H1 (cell line): ENCODE results near the gene PER2. TPM values are rescaled to one million over a fixed set of nuclear protein-coding genes. Genes with fewer than 3 reads are reported as not detected.

Experiments
- HDAC6 ChIP-seq: IDR thresholded peaks from one replicate; pipeline ENCODE4 v1.7.1; 2012; ENCODE audit warnings: low read depth, mild to moderate bottlenecking, inconsistent platforms, low read length, moderate library complexity
- KDM5A ChIP-seq: fragments of 200-600 bp; IDR thresholded peaks from 2 replicates; pipeline ENCODE4 v1.7.1; 2012; ENCODE audit warnings: mild to moderate bottlenecking, low read length, inconsistent platforms, mixed read lengths
- polyA plus RNA-seq, 7 experiments: library from polyadenylated mRNA; depleted of rRNA in 3 of 7; stranded (reverse) in 5 of 7; unstranded in 2 of 7; fragments of >200 nt in 5 of 7; fragments of 200-250 nt in 2 of 7; gene quantifications; 1 replicate in 5 of 7; 2 replicates in 1 of 7; 4 replicates in 1 of 7; pipeline versions ENCODE4 v1.2.1 to v1.2.3, GENCODE V29; 2011 to 2013; ENCODE audit warnings: missing spikeins in 2 of 7, mixed read lengths in 2 of 7
- total RNA-seq: library from RNA; stranded (reverse); fragmentation: NEBNext Ultra II Directional; extraction: Animal tissue kit (Norgen Biotek cat#: 25700); gene quantifications from 2 replicates; pipeline ENCODE4 v1.2.1, GENCODE V29; 2021
- TF ChIP-seq, protein P1 (sequence below): IDR thresholded peaks from 2 replicates; pipeline ENCODE4 v1.6.1; 2011; ENCODE audit warnings: low read length, improper control_type of control experiment
- TF ChIP-seq, protein P2 (sequence below): fragments of 300-600 bp; sonication (generic); IDR thresholded peaks from 2 replicates; pipeline ENCODE4 v1.7.1; 2012; ENCODE audit warnings: low read length, moderate library complexity, mild to moderate bottlenecking, inconsistent platforms; ENCODE audit not compliant: insufficient replicate concordance

The PER2 gene
- total and polyA plus RNA-seq, 2 of the 8 experiments (the other 6 are each of a cell fraction or from before 2014, with no cell fraction given), result 0.91 to 5.5 TPM

DNA sequence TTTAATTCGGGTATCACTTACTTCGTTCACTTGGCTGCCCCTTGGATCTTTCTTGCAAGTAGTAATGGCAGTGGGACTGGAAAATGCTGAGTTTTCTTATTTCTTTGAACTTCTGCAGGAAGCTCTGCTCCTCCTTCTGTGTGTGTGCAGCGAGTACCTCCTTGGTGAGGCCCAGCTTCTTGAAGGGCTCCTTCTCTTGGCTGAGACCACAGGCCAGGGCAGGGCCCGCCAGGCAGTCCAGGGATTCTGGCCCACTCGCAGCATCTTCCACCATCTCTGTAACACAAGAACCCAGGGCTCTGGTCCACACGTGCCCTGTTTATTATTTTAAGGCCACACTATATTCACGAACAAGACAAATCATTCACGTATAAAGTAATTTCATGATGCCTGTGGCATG is 32.8 kb downstream of the PER2 start (continued):
- TF ChIP-seq HDAC6, result no peak
- TF ChIP-seq KDM5A, result no peak
- TF ChIP-seq, protein P1, sequence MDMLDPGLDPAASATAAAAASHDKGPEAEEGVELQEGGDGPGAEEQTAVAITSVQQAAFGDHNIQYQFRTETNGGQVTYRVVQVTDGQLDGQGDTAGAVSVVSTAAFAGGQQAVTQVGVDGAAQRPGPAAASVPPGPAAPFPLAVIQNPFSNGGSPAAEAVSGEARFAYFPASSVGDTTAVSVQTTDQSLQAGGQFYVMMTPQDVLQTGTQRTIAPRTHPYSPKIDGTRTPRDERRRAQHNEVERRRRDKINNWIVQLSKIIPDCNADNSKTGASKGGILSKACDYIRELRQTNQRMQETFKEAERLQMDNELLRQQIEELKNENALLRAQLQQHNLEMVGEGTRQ, result no peak
- TF ChIP-seq, protein P2, sequence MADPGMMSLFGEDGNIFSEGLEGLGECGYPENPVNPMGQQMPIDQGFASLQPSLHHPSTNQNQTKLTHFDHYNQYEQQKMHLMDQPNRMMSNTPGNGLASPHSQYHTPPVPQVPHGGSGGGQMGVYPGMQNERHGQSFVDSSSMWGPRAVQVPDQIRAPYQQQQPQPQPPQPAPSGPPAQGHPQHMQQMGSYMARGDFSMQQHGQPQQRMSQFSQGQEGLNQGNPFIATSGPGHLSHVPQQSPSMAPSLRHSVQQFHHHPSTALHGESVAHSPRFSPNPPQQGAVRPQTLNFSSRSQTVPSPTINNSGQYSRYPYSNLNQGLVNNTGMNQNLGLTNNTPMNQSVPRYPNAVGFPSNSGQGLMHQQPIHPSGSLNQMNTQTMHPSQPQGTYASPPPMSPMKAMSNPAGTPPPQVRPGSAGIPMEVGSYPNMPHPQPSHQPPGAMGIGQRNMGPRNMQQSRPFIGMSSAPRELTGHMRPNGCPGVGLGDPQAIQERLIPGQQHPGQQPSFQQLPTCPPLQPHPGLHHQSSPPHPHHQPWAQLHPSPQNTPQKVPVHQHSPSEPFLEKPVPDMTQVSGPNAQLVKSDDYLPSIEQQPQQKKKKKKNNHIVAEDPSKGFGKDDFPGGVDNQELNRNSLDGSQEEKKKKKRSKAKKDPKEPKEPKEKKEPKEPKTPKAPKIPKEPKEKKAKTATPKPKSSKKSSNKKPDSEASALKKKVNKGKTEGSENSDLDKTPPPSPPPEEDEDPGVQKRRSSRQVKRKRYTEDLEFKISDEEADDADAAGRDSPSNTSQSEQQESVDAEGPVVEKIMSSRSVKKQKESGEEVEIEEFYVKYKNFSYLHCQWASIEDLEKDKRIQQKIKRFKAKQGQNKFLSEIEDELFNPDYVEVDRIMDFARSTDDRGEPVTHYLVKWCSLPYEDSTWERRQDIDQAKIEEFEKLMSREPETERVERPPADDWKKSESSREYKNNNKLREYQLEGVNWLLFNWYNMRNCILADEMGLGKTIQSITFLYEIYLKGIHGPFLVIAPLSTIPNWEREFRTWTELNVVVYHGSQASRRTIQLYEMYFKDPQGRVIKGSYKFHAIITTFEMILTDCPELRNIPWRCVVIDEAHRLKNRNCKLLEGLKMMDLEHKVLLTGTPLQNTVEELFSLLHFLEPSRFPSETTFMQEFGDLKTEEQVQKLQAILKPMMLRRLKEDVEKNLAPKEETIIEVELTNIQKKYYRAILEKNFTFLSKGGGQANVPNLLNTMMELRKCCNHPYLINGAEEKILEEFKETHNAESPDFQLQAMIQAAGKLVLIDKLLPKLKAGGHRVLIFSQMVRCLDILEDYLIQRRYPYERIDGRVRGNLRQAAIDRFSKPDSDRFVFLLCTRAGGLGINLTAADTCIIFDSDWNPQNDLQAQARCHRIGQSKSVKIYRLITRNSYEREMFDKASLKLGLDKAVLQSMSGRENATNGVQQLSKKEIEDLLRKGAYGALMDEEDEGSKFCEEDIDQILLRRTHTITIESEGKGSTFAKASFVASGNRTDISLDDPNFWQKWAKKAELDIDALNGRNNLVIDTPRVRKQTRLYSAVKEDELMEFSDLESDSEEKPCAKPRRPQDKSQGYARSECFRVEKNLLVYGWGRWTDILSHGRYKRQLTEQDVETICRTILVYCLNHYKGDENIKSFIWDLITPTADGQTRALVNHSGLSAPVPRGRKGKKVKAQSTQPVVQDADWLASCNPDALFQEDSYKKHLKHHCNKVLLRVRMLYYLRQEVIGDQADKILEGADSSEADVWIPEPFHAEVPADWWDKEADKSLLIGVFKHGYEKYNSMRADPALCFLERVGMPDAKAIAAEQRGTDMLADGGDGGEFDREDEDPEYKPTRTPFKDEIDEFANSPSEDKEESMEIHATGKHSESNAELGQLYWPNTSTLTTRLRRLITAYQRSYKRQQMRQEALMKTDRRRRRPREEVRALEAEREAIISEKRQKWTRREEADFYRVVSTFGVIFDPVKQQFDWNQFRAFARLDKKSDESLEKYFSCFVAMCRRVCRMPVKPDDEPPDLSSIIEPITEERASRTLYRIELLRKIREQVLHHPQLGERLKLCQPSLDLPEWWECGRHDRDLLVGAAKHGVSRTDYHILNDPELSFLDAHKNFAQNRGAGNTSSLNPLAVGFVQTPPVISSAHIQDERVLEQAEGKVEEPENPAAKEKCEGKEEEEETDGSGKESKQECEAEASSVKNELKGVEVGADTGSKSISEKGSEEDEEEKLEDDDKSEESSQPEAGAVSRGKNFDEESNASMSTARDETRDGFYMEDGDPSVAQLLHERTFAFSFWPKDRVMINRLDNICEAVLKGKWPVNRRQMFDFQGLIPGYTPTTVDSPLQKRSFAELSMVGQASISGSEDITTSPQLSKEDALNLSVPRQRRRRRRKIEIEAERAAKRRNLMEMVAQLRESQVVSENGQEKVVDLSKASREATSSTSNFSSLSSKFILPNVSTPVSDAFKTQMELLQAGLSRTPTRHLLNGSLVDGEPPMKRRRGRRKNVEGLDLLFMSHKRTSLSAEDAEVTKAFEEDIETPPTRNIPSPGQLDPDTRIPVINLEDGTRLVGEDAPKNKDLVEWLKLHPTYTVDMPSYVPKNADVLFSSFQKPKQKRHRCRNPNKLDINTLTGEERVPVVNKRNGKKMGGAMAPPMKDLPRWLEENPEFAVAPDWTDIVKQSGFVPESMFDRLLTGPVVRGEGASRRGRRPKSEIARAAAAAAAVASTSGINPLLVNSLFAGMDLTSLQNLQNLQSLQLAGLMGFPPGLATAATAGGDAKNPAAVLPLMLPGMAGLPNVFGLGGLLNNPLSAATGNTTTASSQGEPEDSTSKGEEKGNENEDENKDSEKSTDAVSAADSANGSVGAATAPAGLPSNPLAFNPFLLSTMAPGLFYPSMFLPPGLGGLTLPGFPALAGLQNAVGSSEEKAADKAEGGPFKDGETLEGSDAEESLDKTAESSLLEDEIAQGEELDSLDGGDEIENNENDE, result no peak
